Calu3 (cell line): ENCODE results near the gene PARD3. TPM values are rescaled to one million over a fixed set of nuclear protein-coding genes. Genes with fewer than 3 reads are reported as not detected.

Experiments used
- BruUV-seq: library from RNA; stranded (reverse); fragments of 400-500 nt; replicated peaks from 2 replicates; lab custom pipeline; 2021; lab: Mats Ljungman, UMichigan
- CTCF ChIA-PET: fragments of 300-600 bp; sonication (Branson Sonifier 250); formaldehyde crosslinking; loops from one replicate; lab custom pipeline; 2022; ENCODE audit warnings: antibody characterized with exemption; lab: Charles Lee
- DNase-seq: peaks from one replicate; pipeline ENCODE4 v3.0.0; 2022
- H3K27ac Mint-ChIP-seq: one replicate; pipeline ENCODE4 v1.8.0; 2022; ENCODE audit warnings: mixed read lengths; ENCODE audit not compliant: unreplicated experiment
- H3K27me3 Mint-ChIP-seq: one replicate; pipeline ENCODE4 v1.8.0; 2022; ENCODE audit warnings: mixed read lengths; ENCODE audit not compliant: unreplicated experiment
- H3K36me3 Mint-ChIP-seq: one replicate; pipeline ENCODE4 v1.8.0; 2022; ENCODE audit warnings: mild to moderate bottlenecking, moderate library complexity, mixed read lengths; ENCODE audit not compliant: insufficient read depth, unreplicated experiment
- H3K4me1 Mint-ChIP-seq: one replicate; pipeline ENCODE4 v1.8.0; 2022; ENCODE audit warnings: mild to moderate bottlenecking, low read depth, mixed read lengths; ENCODE audit not compliant: unreplicated experiment
- H3K4me3 Mint-ChIP-seq: one replicate; pipeline ENCODE4 v1.8.0; 2022; ENCODE audit warnings: mild to moderate bottlenecking, low read depth, moderate library complexity, mixed read lengths; ENCODE audit not compliant: unreplicated experiment
- H3K9me3 Mint-ChIP-seq: one replicate; pipeline ENCODE4 v1.8.0; 2022; ENCODE audit warnings: low read depth, mixed read lengths; ENCODE audit not compliant: unreplicated experiment
- intact Hi-C: fragments of 100-400 bp; cut with micrococcal nuclease; formaldehyde crosslinking; loops from one replicate; pipeline ENCODE4 v1.10.0; 2022; ENCODE audit not compliant: unreplicated experiment
- total RNA-seq: library from RNA; stranded (reverse); gene quantifications from 2 replicates; pipeline ENCODE4 v1.2.3, GENCODE V29; 2022
- TF ChIP-seq, protein P1 (sequence below): fragments of 200-600 bp; IDR thresholded peaks from one replicate; pipeline ENCODE4 v1.8.0; 2022; ENCODE audit warnings: antibody characterized with exemption; ENCODE audit not compliant: unreplicated experiment

PARD3 gene
- total RNA-seq, 1 experiment from 2014 or later: 62.4 TPM

- H3K27me3 Mint-ChIP-seq: no peaks in the 10 kb centered on the region
- DNase-seq: no peak
- TF ChIP-seq, protein P1, sequence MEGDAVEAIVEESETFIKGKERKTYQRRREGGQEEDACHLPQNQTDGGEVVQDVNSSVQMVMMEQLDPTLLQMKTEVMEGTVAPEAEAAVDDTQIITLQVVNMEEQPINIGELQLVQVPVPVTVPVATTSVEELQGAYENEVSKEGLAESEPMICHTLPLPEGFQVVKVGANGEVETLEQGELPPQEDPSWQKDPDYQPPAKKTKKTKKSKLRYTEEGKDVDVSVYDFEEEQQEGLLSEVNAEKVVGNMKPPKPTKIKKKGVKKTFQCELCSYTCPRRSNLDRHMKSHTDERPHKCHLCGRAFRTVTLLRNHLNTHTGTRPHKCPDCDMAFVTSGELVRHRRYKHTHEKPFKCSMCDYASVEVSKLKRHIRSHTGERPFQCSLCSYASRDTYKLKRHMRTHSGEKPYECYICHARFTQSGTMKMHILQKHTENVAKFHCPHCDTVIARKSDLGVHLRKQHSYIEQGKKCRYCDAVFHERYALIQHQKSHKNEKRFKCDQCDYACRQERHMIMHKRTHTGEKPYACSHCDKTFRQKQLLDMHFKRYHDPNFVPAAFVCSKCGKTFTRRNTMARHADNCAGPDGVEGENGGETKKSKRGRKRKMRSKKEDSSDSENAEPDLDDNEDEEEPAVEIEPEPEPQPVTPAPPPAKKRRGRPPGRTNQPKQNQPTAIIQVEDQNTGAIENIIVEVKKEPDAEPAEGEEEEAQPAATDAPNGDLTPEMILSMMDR: no peak
- H3K4me1 Mint-ChIP-seq: peaks cover 35% of the 10 kb centered on the region
- no TSS peak for BruUV-seq
- H3K36me3 Mint-ChIP-seq: peaks cover 7% of the 10 kb centered on the region
- H3K4me3 Mint-ChIP-seq: no peak overlapping the region
- CTCF ChIA-PET: interaction anchor here (0.6 to 0.7 kb wide), 2 partner anchors 215 to 928 kb away, joined by 5 read pairs; no protein-coding TSS in a partner anchor
- no peak overlapping the region for H3K27ac Mint-ChIP-seq
- no peaks in the 10 kb centered on the region for H3K9me3 Mint-ChIP-seq
- intact Hi-C loops: no loop called here
These were observed 196.5 kb downstream of the PARD3 start for GRCh38 chr10:34618611-34619010.

DNA sequence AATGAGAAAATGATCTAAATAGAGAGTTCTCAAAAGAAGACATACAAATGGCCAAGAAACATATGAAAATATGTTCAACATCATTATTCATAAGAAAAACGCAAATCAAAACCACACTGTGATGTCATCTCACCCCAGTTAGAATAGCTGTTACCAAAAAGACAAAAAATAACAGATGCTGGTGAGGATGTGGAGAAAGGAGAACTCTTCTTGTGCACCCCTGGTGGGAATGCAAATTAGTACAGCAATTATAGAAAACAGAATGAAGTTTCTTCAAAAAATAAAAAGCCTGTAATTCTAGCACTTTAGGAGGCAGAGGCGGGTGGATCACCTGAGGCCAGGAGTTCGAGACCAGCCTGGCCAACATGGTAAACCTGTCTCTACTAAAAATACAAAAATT is 199.3 kb downstream of the PARD3 start:
- intact Hi-C loops: no loop called here
- Mint-ChIP-seq H3K4me3 (no peak overlapping the region), H3K27ac (no peak overlapping the region), H3K4me1 (peaks cover 26% of the 10 kb centered on the region), H3K9me3 (no peaks in the 10 kb centered on the region), H3K36me3 (peaks cover 7% of the 10 kb centered on the region), H3K27me3 (no peaks in the 10 kb centered on the region)
- BruUV-seq: no TSS peak
- CTCF ChIA-PET: no interaction called here
- TF ChIP-seq, protein P1: no peak
- no peak for DNase-seq

DNA sequence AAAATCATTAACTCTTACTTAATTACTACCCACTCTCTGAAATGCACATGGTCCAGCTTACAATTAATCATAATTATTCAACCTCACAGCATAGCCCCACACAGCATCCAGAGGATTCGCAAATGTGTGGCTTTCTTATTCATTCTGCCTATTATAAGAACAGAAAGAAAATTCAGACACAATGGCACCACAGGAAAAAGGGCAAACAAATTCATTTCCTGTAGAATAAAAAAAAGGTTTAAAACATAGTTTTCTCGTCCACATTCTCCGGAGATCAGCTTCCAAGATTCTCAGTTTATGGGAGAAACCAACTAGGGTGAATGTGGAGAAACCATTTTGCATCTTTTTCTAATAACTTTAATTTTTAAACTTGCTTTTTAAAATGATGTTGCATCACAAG is 201.6 kb downstream of the PARD3 start:
- DNase-seq: no peak
- H3K4me1 Mint-ChIP-seq: peaks cover 3% of the 10 kb centered on the region
- H3K9me3 Mint-ChIP-seq: no peaks in the 10 kb centered on the region
- peaks cover 4% of the 10 kb centered on the region for H3K36me3 Mint-ChIP-seq
- CTCF ChIA-PET: no interaction called here
- no TSS peak for BruUV-seq
- no peaks in the 10 kb centered on the region for H3K27me3 Mint-ChIP-seq
- no peak overlapping the region for H3K27ac Mint-ChIP-seq
- TF ChIP-seq, protein P1: no peak
- H3K4me3 Mint-ChIP-seq: no peak overlapping the region
- intact Hi-C loops: no loop called here

- Mint-ChIP-seq H3K27me3 (no peaks in the 10 kb centered on the region), H3K4me3 (no peak overlapping the region), H3K9me3 (no peaks in the 10 kb centered on the region), H3K27ac (no peak overlapping the region), H3K4me1 (no peaks in the 10 kb centered on the region), H3K36me3 (peaks cover 4% of the 10 kb centered on the region)
- CTCF ChIA-PET: no interaction called here
- TF ChIP-seq, protein P1: no peak
- intact Hi-C loops: no loop called here
- BruUV-seq: no TSS peak
- DNase-seq: no peak
These were observed 202.2 kb downstream of the PARD3 start for GRCh38 chr10:34612938-34613337.
